GM10248 (cell line): ENCODE data around the gene PTPRR.

ENCODE experiments used
- CTCF ChIA-PET: fragments of 300-600 bp; sonication (Branson Sonifier 250); formaldehyde crosslinking; extraction: SDS; loops from one replicate; lab custom pipeline; 2021; ENCODE audit warnings: antibody characterized with exemption; lab: Yijun Ruan, JAX
- POLR2A ChIA-PET: fragments of 350-650 bp; sonication (Branson Sonifier 250); formaldehyde crosslinking; extraction: SDS; loops from one replicate; lab custom pipeline; 2020; ENCODE audit warnings: antibody characterized with exemption; lab: Yijun Ruan, JAX
- DNase-seq: peaks from one replicate; pipeline ENCODE4 v3.0.0; 2012; ENCODE audit errors: extremely low spot score
- CTCF ChIP-seq: IDR thresholded peaks from 2 replicates; pipeline ENCODE4 v1.5.1; 2012; ENCODE audit warnings: mild to moderate bottlenecking, low read depth; ENCODE audit errors: extremely low read depth, missing control alignments, control extremely low read depth

PTPRR gene

GRCh38 chr12:70618371-70618770 is 302.2 kb downstream of the PTPRR start:
- DNase-seq: no peak
- TF ChIP-seq CTCF: no peak
- ChIA-PET POLR2A (no interaction called here), CTCF (interaction anchor here (1.5 to 3.2 kb wide), 2 partner anchors 11 to 718 kb away, joined by 3 to 15 read pairs; no protein-coding TSS in a partner anchor)

DNA sequence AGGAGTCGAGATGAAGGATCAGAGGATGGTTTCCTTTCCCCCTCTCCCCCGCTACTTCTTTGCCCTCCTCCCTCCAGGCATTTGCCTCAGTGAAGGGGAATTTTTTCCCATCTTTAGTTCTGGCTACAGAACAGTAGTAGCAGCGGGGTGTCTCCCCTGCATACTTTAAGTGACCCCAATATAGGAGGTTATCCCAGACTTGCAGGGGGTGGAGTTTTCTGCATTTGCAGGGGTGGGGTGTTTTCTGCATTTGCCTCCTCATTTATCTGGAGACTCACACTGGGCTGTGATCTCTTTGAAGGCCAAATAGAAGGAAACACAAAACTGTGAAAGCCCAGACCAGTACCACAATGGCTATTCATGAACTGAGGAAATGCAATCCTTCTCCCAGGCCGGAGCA is 303.1 kb downstream of the PTPRR start:
- DNase-seq: no peak
- CTCF ChIA-PET: interaction anchor here (1.5 kb wide), 1 partner anchor 717 kb away, joined by 3 read pairs; no protein-coding TSS in a partner anchor
- POLR2A ChIA-PET: no interaction called here
- TF ChIP-seq CTCF: no peak

DNA sequence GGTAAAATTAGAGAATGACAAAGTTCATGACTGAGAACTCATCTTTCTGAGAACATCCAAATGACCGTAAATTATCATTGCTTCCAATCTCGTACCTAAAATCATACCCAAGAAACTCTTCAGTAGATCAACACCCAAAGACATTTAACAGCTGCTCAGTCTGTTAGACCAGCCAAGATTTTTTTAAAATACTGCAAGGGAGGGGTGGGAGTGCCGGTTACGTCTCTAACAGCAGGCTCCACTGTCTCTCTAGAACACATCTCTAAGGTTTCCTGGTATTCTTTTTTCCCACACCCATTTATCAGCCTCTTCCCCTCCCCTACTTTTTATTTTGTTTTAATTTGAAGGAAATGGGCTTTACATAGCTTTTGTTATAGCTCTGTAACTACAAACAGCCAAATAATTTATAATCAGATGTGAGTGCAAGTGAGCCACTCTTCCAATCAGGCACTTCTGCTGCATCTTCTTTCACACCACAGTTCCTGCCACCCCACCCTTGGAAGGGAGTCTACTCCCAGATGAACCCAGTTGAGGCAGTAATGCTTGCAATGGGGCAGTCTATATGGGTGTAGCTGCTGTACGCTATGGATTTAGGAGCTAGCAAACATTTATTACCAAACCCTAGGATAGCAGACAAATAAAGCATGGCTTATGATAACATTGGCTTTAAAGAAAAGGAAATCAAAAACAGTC is 305.2 kb downstream of the PTPRR start:
- POLR2A ChIA-PET: no interaction called here
- CTCF ChIA-PET: interaction anchor here (0.9 kb wide), 3 partner anchors 10 to 773 kb away, joined by 3 read pairs; no protein-coding TSS in a partner anchor
- no peak for TF ChIP-seq CTCF
- no peak for DNase-seq

DNA sequence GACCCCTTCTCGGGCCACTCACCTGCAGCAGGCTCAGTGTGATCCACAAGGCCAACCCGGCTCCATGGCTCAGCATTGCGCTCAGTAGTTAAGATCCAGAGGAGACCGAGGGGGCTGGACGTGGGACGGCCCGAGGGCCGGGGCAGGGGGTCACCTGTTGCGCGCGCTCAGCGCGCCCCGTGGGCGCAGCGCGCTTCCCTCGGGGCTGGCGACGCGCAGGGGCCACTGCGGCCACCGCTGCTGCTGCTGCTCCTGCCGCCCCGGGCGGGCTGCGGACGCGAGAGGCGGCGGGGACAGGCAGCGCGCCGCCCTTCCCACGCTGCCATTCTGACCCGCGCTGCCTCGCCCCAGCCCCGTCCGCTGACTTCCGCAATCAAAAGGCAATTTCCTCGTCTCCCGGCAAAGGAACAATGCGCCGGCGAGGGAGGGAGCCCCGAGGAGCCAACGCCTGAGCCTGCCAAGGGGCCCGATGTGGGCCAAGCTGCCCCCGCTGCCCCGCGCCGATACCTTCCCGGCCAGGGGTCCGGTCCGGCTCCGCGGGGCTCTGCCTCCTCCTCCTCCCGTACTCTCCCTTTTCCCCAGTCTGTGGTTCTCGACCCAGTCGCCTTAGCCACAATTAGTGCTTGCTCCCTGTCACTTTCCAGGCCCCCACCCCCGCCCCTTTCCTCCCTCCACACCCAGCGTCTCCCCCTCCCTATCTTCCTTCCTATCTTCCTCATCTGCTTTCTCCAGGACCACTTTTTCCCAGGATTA is 310.6 kb downstream of the PTPRR start:
- POLR2A ChIA-PET: no interaction called here

GRCh38 chr12:70609203-70609602 is 311.3 kb downstream of the PTPRR start:
- no peak for DNase-seq
- POLR2A ChIA-PET: no interaction called here
- no peak for TF ChIP-seq CTCF
- CTCF ChIA-PET: no interaction called here

More for the DNA sequence above, 310.6 kb downstream of the PTPRR start:
- CTCF ChIA-PET: interaction anchor here (1.2 to 1.5 kb wide), 2 partner anchors 11 to 49 kb away, joined by 3 to 4 read pairs; no protein-coding TSS in a partner anchor
- DNase-seq: peak; percentile 12
- TF ChIP-seq CTCF: no peak

- no peak for DNase-seq
- no peak for TF ChIP-seq CTCF
- POLR2A ChIA-PET: no interaction called here
- CTCF ChIA-PET: no interaction called here
Observed at GRCh38 chr12:70608184-70608583, 312.4 kb downstream of the PTPRR start.
